ENCODE measurements around the gene TMEM138. TPM values are rescaled to one million over a fixed set of nuclear protein-coding genes. Genes with fewer than 3 reads are reported as not detected.
A peak's percentile ranks its signal among the peaks of the same experiment; 100 is the strongest.
"Not testable (repeated sequence)": the region's sequence is repeated elsewhere in the genome, so short reads cannot be mapped to it uniquely, and the experiment has no call there.

The TMEM138 gene
- polyA plus RNA-seq, 3 donors = 34.5 to 64.0 (median 50.7) TPM

- Mint-ChIP-seq H3K27me3 (ENCODE audit: low read depth in 3 of 3) (peaks cover 0 to 5% (median 0%) of the 10 kb centered on the region in 3 donors), H3K36me3 (peaks cover 9 to 14% of the 10 kb centered on the region in 2 donors), H3K27ac (peak overlapping the region in 1 of 7 donors; percentile 57), H3K4me1 (peaks cover 46% of the 10 kb centered on the region), H3K4me3 (no peak overlapping the region), H3K9me3 (peaks cover 0 to 4% (median 0%) of the 10 kb centered on the region in 7 donors)
- TF ChIP-seq CTCF (IDR thresholded peaks at IDR 0.05) = no peak
- no peaks in the 10 kb centered on the region for H3K9me3 ChIP-seq (replicated peaks in 1 of 2; ENCODE audit: control insufficient read depth in 1 of 2, insufficient read depth in 1 of 2, low read length in 2 of 2)
- no peak for DNase-seq
- intact Hi-C loops (cut with micrococcal nuclease) = no loop called here
- no peak overlapping the region for H2AFZ ChIP-seq (ENCODE audit: insufficient read depth, low read depth, low read length, poor library complexity, severe bottlenecking)
- H3K27ac ChIP-seq (ENCODE audit: low read depth in 1 of 2, low read length in 2 of 2) = no peak overlapping the region
- WGBS (ENCODE audit: insufficient coverage) = 100% methylated on average over 1 of the region's 9 CpGs
- peaks cover 0 to 3% of the 10 kb centered on the region in 2 donors for H3K36me3 ChIP-seq (replicated peaks in 1 of 2; ENCODE audit: control insufficient read depth in 1 of 2, insufficient read depth in 2 of 2, low read length in 2 of 2)
- H3K4me1 ChIP-seq (ENCODE audit: control insufficient read depth in 1 of 2, insufficient read depth in 2 of 2, low read length in 2 of 2) = peaks cover 47 to 50% of the 10 kb centered on the region in 2 donors
- no peaks in the 10 kb centered on the region for H3K27me3 ChIP-seq (ENCODE audit: control insufficient read depth in 2 of 2, insufficient read depth in 2 of 2, low read length in 2 of 2)
- H4K20me1 ChIP-seq (ENCODE audit: insufficient read depth, low read length) = no peaks in the 10 kb centered on the region
- H3K79me2 ChIP-seq (ENCODE audit: insufficient read depth, low read length) = no peaks in the 10 kb centered on the region
- H3K4me2 ChIP-seq (replicated peaks; ENCODE audit: extremely low read depth, low read length, poor library complexity, severe bottlenecking) = no peak overlapping the region
- no peak overlapping the region for H3K9ac ChIP-seq (ENCODE audit: insufficient read depth, low read length, poor library complexity, severe bottlenecking)
- no peak overlapping the region for H3K4me3 ChIP-seq (replicated peaks in 1 of 3; ENCODE audit: low read depth in 2 of 3, low read length in 3 of 3)
Observed at GRCh38 chr11:61380884-61381283, 18.7 kb downstream of the TMEM138 start.

GRCh38 chr11:61383859-61384258, 21.7 kb downstream of the TMEM138 start:
- H3K27me3 Mint-ChIP-seq (ENCODE audit: low read depth in 3 of 3); DNase-seq; H3K27ac ChIP-seq (ENCODE audit: low read depth in 1 of 2, low read length in 2 of 2); H3K27ac Mint-ChIP-seq; H3K79me2 ChIP-seq (ENCODE audit: insufficient read depth, low read length); H3K4me3 Mint-ChIP-seq; H3K36me3 Mint-ChIP-seq; H3K9me3 ChIP-seq (replicated peaks in 1 of 2; ENCODE audit: control insufficient read depth in 1 of 2, insufficient read depth in 1 of 2, low read length in 2 of 2); H3K9me3 Mint-ChIP-seq; H3K27me3 ChIP-seq (ENCODE audit: control insufficient read depth in 2 of 2, insufficient read depth in 2 of 2, low read length in 2 of 2); H3K36me3 ChIP-seq (replicated peaks in 1 of 2; ENCODE audit: control insufficient read depth in 1 of 2, insufficient read depth in 2 of 2, low read length in 2 of 2); H3K4me3 ChIP-seq (replicated peaks in 1 of 3; ENCODE audit: low read depth in 2 of 3, low read length in 3 of 3); H2AFZ ChIP-seq (ENCODE audit: insufficient read depth, low read depth, low read length, poor library complexity, severe bottlenecking); H3K4me2 ChIP-seq (replicated peaks; ENCODE audit: extremely low read depth, low read length, poor library complexity, severe bottlenecking); H4K20me1 ChIP-seq (ENCODE audit: insufficient read depth, low read length); H3K9ac ChIP-seq (ENCODE audit: insufficient read depth, low read length, poor library complexity, severe bottlenecking): not testable (repeated sequence)
- H3K4me1 ChIP-seq (ENCODE audit: control insufficient read depth in 1 of 2, insufficient read depth in 2 of 2, low read length in 2 of 2) = peaks cover 34 to 38% of the 10 kb centered on the region in 2 donors
- peaks cover 34% of the 10 kb centered on the region for H3K4me1 Mint-ChIP-seq
- 97% methylated on average over 4 of the region's 5 CpGs for WGBS (ENCODE audit: insufficient coverage)
- intact Hi-C loops (cut with micrococcal nuclease) = loop anchor here in 1 of 2 donors (2.0 kb wide), 1 partner anchor 47 kb away; no protein-coding TSS in a partner anchor
